ENCODE data around the gene RNF126. TPM values are rescaled to one million over a fixed set of nuclear protein-coding genes. Genes with fewer than 3 reads are reported as not detected.
"Not testable (repeated sequence)": the region's sequence is repeated elsewhere in the genome, so short reads cannot be mapped to it uniquely, and the experiment has no call there.

The RNF126 gene
- total RNA-seq, 1 donor from 2014 or later: 12.0 TPM

DNA sequence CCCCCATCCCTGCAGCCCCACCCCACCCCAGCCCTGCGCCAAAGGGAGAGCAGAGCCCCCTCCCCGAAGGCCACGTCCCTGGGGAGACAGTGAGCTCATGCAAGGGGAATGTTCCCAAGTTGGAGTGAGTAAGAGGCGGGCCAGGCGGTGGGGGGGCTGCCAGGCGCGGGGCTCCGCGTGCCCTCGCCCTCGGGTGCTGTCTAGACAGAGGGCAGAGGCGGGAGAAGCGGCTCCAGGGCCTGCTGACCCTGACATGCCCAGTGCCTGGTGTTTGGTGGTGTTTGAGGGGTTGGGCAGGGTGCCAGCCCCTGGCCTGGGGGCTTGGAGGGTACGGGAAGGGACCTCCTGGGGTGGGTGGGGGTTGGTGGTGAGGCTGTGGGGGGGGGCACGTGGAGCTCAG, 14.2 kb upstream of the RNF126 start:
- no peaks in the 10 kb centered on the region for H3K36me3 ChIP-seq (ENCODE audit: control insufficient read depth in 3 of 3, insufficient read depth in 3 of 3, low read length in 3 of 3)
- no peaks in the 10 kb centered on the region for H3K9me3 ChIP-seq (ENCODE audit: control insufficient read depth in 3 of 3, low read length in 3 of 3)
- peaks cover 16 to 20% (median 16%) of the 10 kb centered on the region in 3 donors for H3K27me3 ChIP-seq (ENCODE audit: control insufficient read depth in 3 of 3, insufficient read depth in 3 of 3, low read length in 3 of 3)
- H3K9ac ChIP-seq (ENCODE audit: low read depth in 1 of 3, low read length in 3 of 3): no peak overlapping the region
- H3K4me1 ChIP-seq (ENCODE audit: control insufficient read depth in 3 of 3, insufficient read depth in 3 of 3, low read length in 3 of 3): peaks cover 22 to 29% (median 29%) of the 10 kb centered on the region in 3 donors
- peak overlapping the region; percentile 61 for H3K27ac ChIP-seq (ENCODE audit: low read depth, low read length)
- peak overlapping the region in 1 of 3 donors; percentile 67 for H3K4me3 ChIP-seq (ENCODE audit: low read length in 3 of 3)

DNA sequence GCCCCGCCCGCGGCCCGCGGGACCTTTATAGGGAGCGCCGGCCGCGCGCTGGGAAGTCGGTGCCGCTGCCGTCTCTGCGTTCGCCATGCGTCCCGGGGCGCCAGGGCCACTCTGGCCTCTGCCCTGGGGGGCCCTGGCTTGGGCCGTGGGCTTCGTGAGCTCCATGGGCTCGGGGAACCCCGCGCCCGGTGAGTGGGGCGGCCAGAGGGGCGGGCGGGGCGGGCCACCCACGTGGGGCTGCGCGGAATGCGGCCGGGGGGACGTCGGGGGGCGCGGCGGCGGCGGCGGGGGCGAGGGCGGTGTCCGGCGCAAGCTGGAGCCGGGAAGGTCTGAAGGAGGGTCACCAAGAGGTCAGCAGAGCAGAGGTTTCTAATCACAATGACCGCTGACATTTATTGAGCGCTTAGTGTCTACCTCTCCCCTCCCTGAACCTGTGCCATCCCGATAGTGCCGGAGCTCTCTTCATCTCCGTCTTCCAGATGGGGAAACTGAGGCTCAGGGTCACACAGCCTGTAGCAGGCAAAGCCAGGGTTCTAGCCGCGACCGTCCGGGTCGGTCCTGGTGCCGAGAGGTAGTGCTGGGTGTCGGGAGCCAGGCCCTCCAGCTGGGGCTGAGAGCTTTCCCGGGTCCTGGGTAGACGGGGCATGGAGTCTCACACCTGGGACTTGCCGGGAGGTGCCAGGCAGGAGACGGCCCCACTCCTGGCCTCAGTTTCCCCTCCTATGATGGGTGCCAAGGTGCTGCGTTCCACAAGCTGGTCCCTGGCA, 13.5 kb upstream of the RNF126 start, which contains the start of gene FSTL3:
TSS of gene FSTL3 (plus strand) at position 54 of the 767 bp plus-strand sequence. CDS start at position 86, 32 bp downstream.
- Histone ChIP-seq H3K9me3 (ENCODE audit: control insufficient read depth in 3 of 3, low read length in 3 of 3) (no peaks in the 10 kb centered on the region), H3K36me3 (ENCODE audit: control insufficient read depth in 3 of 3, insufficient read depth in 3 of 3, low read length in 3 of 3) (no peaks in the 10 kb centered on the region), H3K4me1 (ENCODE audit: control insufficient read depth in 3 of 3, insufficient read depth in 3 of 3, low read length in 3 of 3) (peaks cover 22 to 29% (median 29%) of the 10 kb centered on the region in 3 donors), H3K27me3 (ENCODE audit: control insufficient read depth in 3 of 3, insufficient read depth in 3 of 3, low read length in 3 of 3) (peaks cover 16 to 20% (median 16%) of the 10 kb centered on the region in 3 donors), H3K27ac (ENCODE audit: low read depth, low read length) (peak within 1 kb of the TSS; percentile 66), H3K4me3 (ENCODE audit: low read length in 3 of 3) (peak within 1 kb of the TSS; percentile 55 to 69 (median 67)), H3K9ac (ENCODE audit: low read depth in 1 of 3, low read length in 3 of 3) (peak within 1 kb of the TSS; percentile 48 to 75 (median 48))

DNA sequence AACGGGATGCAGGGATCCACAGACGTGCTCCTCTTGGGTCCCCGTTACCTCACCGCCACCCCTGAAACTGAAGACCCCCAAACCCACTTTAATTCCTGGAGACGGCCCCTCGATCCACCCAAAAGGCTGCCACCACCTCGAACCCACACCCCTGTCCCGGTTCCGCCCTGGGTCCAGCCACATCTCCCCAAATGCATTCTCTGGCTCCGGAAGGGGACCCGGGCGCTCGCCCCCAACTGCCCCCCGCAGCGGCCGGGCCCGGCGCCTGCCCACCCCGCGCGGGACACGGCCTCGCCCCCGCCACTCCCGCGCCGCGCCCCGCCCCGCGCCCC, 13.0 kb upstream of the RNF126 start:
- peak overlapping the region; percentile 66 for H3K27ac ChIP-seq (ENCODE audit: low read depth, low read length)
- no peaks in the 10 kb centered on the region for H3K9me3 ChIP-seq (ENCODE audit: control insufficient read depth in 3 of 3, low read length in 3 of 3)
- peaks cover 22 to 29% (median 29%) of the 10 kb centered on the region in 3 donors for H3K4me1 ChIP-seq (ENCODE audit: control insufficient read depth in 3 of 3, insufficient read depth in 3 of 3, low read length in 3 of 3)
- H3K4me3 ChIP-seq (ENCODE audit: low read length in 3 of 3): peak overlapping the region in 1 of 3 donors; percentile 30
- no peaks in the 10 kb centered on the region for H3K36me3 ChIP-seq (ENCODE audit: control insufficient read depth in 3 of 3, insufficient read depth in 3 of 3, low read length in 3 of 3)
- H3K9ac ChIP-seq (ENCODE audit: low read depth in 1 of 3, low read length in 3 of 3): peak overlapping the region in 2 of 3 donors; percentile 40 to 48
- peaks cover 16 to 20% (median 16%) of the 10 kb centered on the region in 3 donors for H3K27me3 ChIP-seq (ENCODE audit: control insufficient read depth in 3 of 3, insufficient read depth in 3 of 3, low read length in 3 of 3)

DNA sequence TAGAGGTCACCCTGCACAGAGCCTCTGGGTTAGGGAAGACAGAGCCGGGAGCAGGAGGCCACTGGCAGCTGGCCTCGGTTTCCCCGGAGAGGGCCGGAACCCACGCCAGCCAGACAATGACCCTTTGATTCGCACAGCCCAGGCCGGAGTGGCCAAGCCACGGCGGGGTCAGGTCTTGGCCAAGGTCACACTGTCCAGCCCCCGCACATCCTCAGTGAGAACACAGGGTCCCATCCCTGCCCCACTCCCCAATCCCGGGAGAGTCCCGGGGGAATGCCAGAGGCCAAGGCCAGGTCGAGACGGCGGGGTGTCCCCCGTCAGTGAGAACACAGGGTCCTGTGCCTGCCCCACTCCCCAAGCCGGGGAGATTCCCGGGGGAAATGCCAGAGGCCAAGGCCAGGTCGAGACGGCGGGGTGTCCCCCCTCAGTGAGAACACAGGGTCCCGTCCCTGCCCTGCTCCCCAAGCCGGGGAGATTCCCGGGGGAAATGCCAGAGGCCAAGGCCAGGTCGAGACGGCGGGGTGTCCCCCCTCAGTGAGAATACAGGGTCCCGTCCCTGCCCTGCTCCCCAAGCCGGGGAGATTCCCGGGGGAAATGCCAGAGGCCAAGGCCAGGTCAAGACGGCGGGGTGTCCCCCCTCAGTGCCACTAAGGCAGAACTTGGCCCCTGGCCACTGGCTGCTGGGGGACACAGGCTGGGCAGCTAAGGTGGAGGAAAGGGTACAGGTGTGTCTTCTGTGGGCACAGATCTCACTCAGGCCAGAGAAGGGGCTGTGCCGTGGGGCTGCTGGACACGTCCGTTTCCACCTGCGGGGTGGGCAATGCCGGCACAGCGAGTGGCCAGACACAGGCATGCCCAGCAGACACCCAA, 11.5 kb upstream of the RNF126 start:
- Histone ChIP-seq H3K36me3 (ENCODE audit: control insufficient read depth in 3 of 3, insufficient read depth in 3 of 3, low read length in 3 of 3) (no peaks in the 10 kb centered on the region), H3K9ac (ENCODE audit: low read depth in 1 of 3, low read length in 3 of 3) (no peak overlapping the region), H3K27ac (ENCODE audit: low read depth, low read length) (peak overlapping the region; percentile 40), H3K4me1 (ENCODE audit: control insufficient read depth in 3 of 3, insufficient read depth in 3 of 3, low read length in 3 of 3) (peaks cover 22 to 28% (median 25%) of the 10 kb centered on the region in 3 donors), H3K9me3 (ENCODE audit: control insufficient read depth in 3 of 3, low read length in 3 of 3) (no peaks in the 10 kb centered on the region), H3K27me3 (ENCODE audit: control insufficient read depth in 3 of 3, insufficient read depth in 3 of 3, low read length in 3 of 3) (peaks cover 16 to 20% (median 16%) of the 10 kb centered on the region in 3 donors), H3K4me3 (ENCODE audit: low read length in 3 of 3) (no peak overlapping the region)

DNA sequence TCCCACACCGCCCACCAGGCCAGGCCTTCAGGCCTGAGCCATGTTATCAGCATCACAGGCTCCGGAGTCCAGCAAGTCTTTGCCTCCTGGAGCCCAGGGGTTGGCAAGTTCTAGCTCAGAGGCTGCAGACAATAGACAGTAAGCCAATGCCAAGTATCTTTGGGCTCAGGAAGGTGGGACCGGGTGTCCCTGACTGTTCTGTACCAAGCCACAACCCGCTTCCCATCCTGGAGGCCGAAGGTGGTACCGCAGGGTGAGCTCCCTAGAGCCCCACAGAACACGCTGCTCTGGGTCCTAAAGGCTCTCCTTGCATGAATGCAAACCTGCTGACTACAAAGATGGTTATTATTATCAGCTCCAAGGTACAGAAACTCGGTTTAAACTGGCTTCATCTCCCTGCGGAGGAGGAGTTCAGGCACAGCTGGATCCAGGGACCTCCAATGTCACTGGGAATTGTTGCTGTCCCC, 7.6 kb upstream of the RNF126 start:
- H3K9me3 ChIP-seq (ENCODE audit: control insufficient read depth in 3 of 3, low read length in 3 of 3): no peaks in the 10 kb centered on the region
- H3K4me1 ChIP-seq (ENCODE audit: control insufficient read depth in 3 of 3, insufficient read depth in 3 of 3, low read length in 3 of 3): peaks cover 2 to 9% (median 7%) of the 10 kb centered on the region in 3 donors
- H3K27ac ChIP-seq (ENCODE audit: low read depth, low read length): no peak overlapping the region
- no peak overlapping the region for H3K4me3 ChIP-seq (ENCODE audit: low read length in 3 of 3)
- no peak overlapping the region for H3K9ac ChIP-seq (ENCODE audit: low read depth in 1 of 3, low read length in 3 of 3)
- peaks cover 9 to 13% (median 11%) of the 10 kb centered on the region in 3 donors for H3K27me3 ChIP-seq (ENCODE audit: control insufficient read depth in 3 of 3, insufficient read depth in 3 of 3, low read length in 3 of 3)
- H3K36me3 ChIP-seq (ENCODE audit: control insufficient read depth in 3 of 3, insufficient read depth in 3 of 3, low read length in 3 of 3): no peaks in the 10 kb centered on the region

DNA sequence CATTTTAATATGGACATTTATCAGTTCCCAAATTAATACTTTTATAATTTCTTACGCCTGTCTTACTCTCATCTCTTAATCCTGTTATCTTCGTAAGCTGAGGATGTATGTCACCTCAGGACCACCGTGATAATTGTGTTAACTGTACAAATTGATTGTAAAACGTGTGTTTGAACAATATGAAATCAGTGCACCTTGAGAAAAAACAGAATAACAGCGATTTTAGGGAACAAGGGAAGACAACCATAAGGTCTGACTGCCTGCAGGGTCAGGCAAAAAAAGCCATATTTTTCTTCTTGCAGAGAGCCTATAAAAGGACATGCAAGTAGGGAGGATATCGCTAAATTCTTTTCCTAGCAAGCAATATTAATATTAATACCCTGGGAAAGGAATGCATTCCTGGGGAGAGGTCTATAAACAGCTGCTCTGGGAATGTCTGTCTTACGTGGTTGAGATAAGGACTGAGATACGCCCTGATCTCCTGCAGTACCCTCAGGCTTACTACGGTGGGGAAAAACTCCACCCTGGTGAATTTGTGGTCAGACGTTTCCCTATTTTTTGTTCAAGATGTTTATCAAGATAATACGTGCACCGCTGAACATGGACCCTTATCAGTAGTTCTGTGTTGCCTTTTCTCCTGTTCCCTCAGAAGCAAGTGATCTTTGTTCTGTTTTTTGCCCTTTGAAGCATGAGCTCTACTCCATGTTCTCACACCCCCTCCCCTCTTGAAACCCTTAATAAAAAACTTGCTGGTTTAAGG, 5.8 kb upstream of the RNF126 start:
- not testable (repeated sequence) for H3K36me3 ChIP-seq (ENCODE audit: control insufficient read depth in 3 of 3, insufficient read depth in 3 of 3, low read length in 3 of 3); H3K27me3 ChIP-seq (ENCODE audit: control insufficient read depth in 3 of 3, insufficient read depth in 3 of 3, low read length in 3 of 3); H3K9ac ChIP-seq (ENCODE audit: low read depth in 1 of 3, low read length in 3 of 3); H3K9me3 ChIP-seq (ENCODE audit: control insufficient read depth in 3 of 3, low read length in 3 of 3); H3K4me3 ChIP-seq (ENCODE audit: low read length in 3 of 3); H3K27ac ChIP-seq (ENCODE audit: low read depth, low read length)
- H3K4me1 ChIP-seq (ENCODE audit: control insufficient read depth in 3 of 3, insufficient read depth in 3 of 3, low read length in 3 of 3): peaks cover 8 to 14% (median 9%) of the 10 kb centered on the region in 3 donors

- not testable (repeated sequence) for H3K9ac ChIP-seq (ENCODE audit: low read depth in 1 of 3, low read length in 3 of 3); H3K27me3 ChIP-seq (ENCODE audit: control insufficient read depth in 3 of 3, insufficient read depth in 3 of 3, low read length in 3 of 3); H3K27ac ChIP-seq (ENCODE audit: low read depth, low read length); H3K36me3 ChIP-seq (ENCODE audit: control insufficient read depth in 3 of 3, insufficient read depth in 3 of 3, low read length in 3 of 3); H3K9me3 ChIP-seq (ENCODE audit: control insufficient read depth in 3 of 3, low read length in 3 of 3); H3K4me3 ChIP-seq (ENCODE audit: low read length in 3 of 3)
- peaks cover 15 to 23% (median 17%) of the 10 kb centered on the region in 3 donors for H3K4me1 ChIP-seq (ENCODE audit: control insufficient read depth in 3 of 3, insufficient read depth in 3 of 3, low read length in 3 of 3)
These were observed 4.1 kb upstream of the RNF126 start for GRCh38 chr19:666985-667573.

DNA sequence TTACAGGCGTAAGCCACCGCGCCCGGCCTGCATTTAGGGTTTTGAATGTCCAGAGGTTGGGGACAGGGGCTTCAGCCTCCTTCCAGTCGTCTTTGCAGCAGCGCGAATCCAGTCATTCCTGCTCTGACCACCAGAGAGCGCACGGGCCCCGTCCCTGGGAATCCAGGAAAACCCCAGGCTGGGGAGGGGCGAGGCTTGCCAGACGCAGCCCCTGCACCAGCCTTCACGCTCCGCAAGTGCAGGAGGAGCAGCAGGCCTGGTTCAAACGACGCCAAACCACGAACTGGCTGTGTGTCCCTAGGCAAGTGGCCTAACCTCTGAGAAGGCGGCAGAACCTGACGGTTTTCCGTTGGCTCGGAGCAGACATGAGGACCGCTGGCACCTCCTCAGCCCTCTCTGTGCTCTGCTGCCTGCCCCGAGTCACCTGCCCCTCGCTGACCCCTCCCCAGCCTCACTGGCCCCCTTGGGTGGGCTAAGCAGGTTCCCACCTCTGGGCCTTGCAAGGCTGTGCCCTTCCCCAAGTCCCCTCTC, 2.0 kb upstream of the RNF126 start:
- H3K4me1 ChIP-seq (ENCODE audit: control insufficient read depth in 3 of 3, insufficient read depth in 3 of 3, low read length in 3 of 3): peaks cover 36 to 44% (median 38%) of the 10 kb centered on the region in 3 donors
- H3K9me3 ChIP-seq (ENCODE audit: control insufficient read depth in 3 of 3, low read length in 3 of 3): no peaks in the 10 kb centered on the region
- peak overlapping the region in 2 of 3 donors; percentile 40 to 66 for H3K9ac ChIP-seq (ENCODE audit: low read depth in 1 of 3, low read length in 3 of 3)
- no peaks in the 10 kb centered on the region for H3K27me3 ChIP-seq (ENCODE audit: control insufficient read depth in 3 of 3, insufficient read depth in 3 of 3, low read length in 3 of 3)
- H3K27ac ChIP-seq (ENCODE audit: low read depth, low read length): no peak overlapping the region
- H3K36me3 ChIP-seq (ENCODE audit: control insufficient read depth in 3 of 3, insufficient read depth in 3 of 3, low read length in 3 of 3): no peaks in the 10 kb centered on the region
- H3K4me3 ChIP-seq (ENCODE audit: low read length in 3 of 3): peak overlapping the region; percentile 52 to 72 (median 62)

DNA sequence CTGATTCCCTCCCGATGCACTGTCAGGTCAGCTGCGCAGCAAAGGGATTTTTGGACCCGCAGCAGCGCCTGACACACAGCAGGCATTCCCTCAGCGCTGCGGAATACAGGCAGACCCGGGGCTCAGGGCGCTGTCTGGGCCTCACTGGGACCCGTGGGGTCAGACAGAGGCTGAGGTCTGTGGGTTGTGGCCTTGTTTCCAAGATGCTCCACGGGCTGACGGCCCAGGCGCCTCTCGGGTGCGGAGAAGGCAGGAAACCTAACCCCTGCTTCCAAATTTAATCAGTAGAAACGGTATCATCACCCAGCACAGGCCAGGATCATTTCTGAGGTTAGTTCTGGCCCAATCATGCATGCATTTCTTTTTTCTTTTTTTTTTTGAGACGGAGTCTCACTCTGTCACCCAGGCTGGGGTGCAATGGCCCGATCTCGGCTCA, 686 bp upstream of the RNF126 start:
- peaks cover 43 to 57% (median 50%) of the 10 kb centered on the region in 3 donors for H3K4me1 ChIP-seq (ENCODE audit: control insufficient read depth in 3 of 3, insufficient read depth in 3 of 3, low read length in 3 of 3)
- peak overlapping the region; percentile 83 to 93 (median 88) for H3K9ac ChIP-seq (ENCODE audit: low read depth in 1 of 3, low read length in 3 of 3)
- H3K27me3 ChIP-seq (ENCODE audit: control insufficient read depth in 3 of 3, insufficient read depth in 3 of 3, low read length in 3 of 3): no peaks in the 10 kb centered on the region
- H3K9me3 ChIP-seq (ENCODE audit: control insufficient read depth in 3 of 3, low read length in 3 of 3): no peaks in the 10 kb centered on the region
- H3K36me3 ChIP-seq (ENCODE audit: control insufficient read depth in 3 of 3, insufficient read depth in 3 of 3, low read length in 3 of 3): peaks cover 0 to 1% (median 0%) of the 10 kb centered on the region in 3 donors
- peak overlapping the region; percentile 81 to 91 (median 88) for H3K4me3 ChIP-seq (ENCODE audit: low read length in 3 of 3)
- peak overlapping the region; percentile 91 for H3K27ac ChIP-seq (ENCODE audit: low read depth, low read length)
